Fibroblast of mammary gland (primary cell): ENCODE results near the gene ANKRD16.
"Not testable (repeated sequence)": the region's sequence is repeated elsewhere in the genome, so short reads cannot be mapped to it uniquely, and the experiment has no call there.

Experiments used
- DNase-seq: peaks from one replicate; pipeline ENCODE4 v3.0.0-alpha.2; 2010; ENCODE audit warnings: low read depth
- H3K4me3 ChIP-seq: 2 replicates; pipeline ENCODE4 v1.5.1; 2011; ENCODE audit warnings: low read depth, mild to moderate bottlenecking, low read length, moderate library complexity; ENCODE audit not compliant: control insufficient read depth
- TF ChIP-seq, protein P1 (sequence below): conservative IDR thresholded peaks from 2 replicates; pipeline ENCODE4 v1.5.1; 2011; ENCODE audit warnings: low read depth, low read length, inconsistent platforms; ENCODE audit not compliant: control insufficient read depth, insufficient read depth

Gene ANKRD16

DNA sequence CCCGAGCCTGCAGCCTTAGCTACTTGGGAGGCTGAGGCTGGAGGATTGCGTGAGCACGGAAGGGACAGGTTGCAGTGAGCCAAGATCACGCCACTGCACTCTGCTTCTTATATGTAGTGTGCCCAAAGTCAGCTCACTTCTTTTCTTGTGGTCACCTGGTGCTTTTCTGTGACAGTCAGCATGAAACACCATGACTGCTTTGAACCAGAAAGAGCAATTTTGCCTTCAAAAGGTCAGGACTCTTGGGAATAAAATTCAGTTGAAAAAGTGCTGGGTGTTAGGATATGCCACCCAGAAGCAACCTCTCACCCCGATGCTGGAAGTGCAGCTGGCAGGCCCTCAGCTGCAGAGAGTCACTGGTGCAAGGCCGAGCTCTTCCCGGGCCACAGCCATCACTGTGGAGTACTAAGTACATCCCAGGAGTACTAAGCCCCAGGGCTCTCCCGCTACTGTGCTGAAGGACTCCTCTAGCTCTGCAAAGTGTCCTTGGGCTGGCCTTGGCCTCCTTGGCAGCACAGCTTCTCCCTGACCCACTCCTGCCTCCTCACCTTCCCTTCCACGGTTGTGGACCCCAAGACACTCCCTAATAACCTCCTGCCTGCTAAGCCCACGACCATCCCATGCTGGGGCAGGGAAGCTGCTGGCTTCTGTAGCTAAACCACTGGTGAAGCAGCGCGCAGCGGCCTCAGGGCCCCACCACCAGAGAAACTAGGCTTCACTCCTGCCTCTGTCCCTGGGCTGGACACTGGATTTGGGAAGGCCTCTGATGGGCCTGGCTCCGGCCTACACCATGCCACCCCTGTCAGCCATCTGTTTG is 58.9 kb downstream of the ANKRD16 start:
- no peak overlapping the region for H3K4me3 ChIP-seq
- no peak for DNase-seq
- TF ChIP-seq, protein P1, sequence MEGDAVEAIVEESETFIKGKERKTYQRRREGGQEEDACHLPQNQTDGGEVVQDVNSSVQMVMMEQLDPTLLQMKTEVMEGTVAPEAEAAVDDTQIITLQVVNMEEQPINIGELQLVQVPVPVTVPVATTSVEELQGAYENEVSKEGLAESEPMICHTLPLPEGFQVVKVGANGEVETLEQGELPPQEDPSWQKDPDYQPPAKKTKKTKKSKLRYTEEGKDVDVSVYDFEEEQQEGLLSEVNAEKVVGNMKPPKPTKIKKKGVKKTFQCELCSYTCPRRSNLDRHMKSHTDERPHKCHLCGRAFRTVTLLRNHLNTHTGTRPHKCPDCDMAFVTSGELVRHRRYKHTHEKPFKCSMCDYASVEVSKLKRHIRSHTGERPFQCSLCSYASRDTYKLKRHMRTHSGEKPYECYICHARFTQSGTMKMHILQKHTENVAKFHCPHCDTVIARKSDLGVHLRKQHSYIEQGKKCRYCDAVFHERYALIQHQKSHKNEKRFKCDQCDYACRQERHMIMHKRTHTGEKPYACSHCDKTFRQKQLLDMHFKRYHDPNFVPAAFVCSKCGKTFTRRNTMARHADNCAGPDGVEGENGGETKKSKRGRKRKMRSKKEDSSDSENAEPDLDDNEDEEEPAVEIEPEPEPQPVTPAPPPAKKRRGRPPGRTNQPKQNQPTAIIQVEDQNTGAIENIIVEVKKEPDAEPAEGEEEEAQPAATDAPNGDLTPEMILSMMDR = no peak

DNA sequence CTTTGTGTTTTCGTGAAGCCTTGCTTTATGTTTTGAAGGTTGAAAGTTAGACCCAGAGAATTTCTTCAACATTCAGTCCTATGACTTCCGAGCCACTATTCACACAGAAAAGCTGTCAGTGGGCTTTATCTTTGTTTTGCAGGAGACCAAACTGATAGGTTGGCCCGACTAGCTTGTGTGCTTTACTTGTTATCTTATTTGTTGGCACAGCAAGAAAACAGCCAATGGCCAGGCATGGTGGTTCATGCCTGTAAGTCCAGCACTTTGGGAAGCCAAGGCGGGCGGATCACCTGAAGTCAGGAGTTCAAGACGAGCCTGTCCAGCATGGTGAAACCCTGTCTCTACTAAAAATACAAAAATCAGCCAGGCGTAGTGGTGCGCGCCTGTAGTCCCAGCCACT is 60.4 kb downstream of the ANKRD16 start:
- DNase-seq = no peak
- no peak overlapping the region for H3K4me3 ChIP-seq
- TF ChIP-seq, protein P1 = no peak

GRCh38 chr10:5828725-5829124 is 61.0 kb downstream of the ANKRD16 start:
- DNase-seq = no peak
- TF ChIP-seq, protein P1 = no peak
- H3K4me3 ChIP-seq = no peak overlapping the region

- DNase-seq = no peak
- TF ChIP-seq, protein P1 = no peak
- no peak overlapping the region for H3K4me3 ChIP-seq
These were observed 61.9 kb downstream of the ANKRD16 start for GRCh38 chr10:5827841-5828240.

GRCh38 chr10:5826511-5826910 is 63.2 kb downstream of the ANKRD16 start:
- not testable (repeated sequence) for H3K4me3 ChIP-seq, DNase-seq

DNA sequence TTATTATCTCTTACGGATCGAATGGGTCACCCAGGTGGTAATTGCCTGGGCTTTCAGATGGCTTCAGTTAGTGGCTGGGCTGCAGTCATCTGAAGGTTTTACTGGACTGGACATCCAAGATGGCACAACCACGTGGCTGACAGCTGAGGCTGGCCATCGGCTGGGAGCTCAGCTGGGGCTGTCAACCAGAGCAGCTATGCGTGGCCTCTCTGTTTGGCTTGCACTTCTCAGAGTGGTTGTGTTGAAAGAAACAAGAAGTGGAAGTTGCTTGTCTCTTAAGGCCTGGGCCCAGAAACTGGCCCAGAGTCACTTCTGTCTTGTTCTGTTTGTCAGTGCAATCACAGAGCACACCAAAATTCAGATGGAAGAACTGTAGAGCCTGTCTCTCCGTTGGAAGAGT is 70.8 kb downstream of the ANKRD16 start:
- no peak overlapping the region for H3K4me3 ChIP-seq
- TF ChIP-seq, protein P1 = no peak
- no peak for DNase-seq

DNA sequence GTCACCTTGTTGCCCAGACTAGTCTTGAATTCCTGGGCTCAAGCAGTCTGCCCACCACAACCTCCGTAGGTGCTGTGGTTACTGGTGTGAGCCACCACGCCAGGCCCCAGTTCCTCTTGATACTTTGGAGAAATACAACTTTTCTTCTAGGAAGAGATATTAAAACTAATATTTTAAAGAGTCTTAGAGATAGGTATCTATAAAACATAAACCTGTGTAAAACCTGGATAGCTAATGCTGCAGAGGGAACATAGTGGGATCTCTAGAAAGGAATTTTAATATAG is 71.7 kb downstream of the ANKRD16 start:
- TF ChIP-seq, protein P1 = no peak
- H3K4me3 ChIP-seq = no peak overlapping the region
- no peak for DNase-seq
